Spleen (tissue), 7 donors: Measurements from ENCODE around the gene SRXN1.

Experiments
- POLR2A ChIP-seq, 3 donors: fragments of 450-650 bp; IDR thresholded peaks; one replicate each; pipeline ENCODE4 v1.5.1; 2017; ENCODE audit warnings: antibody characterized with exemption in 3 of 3, mild to moderate bottlenecking in 1 of 3
- POLR2AphosphoS5 ChIP-seq, 3 donors: sonication (generic); formaldehyde crosslinking; IDR thresholded peaks; one replicate each; pipeline ENCODE4 v1.5.1; 2017; ENCODE audit warnings: antibody characterized with exemption in 3 of 3
- TF ChIP-seq, protein P1 (sequence below), 11 experiments: fragments of 200-600 bp in 7 of 11; fragments of 450-650 bp in 4 of 11; sonication (generic) in 4 of 11; IDR thresholded peaks in 8 of 11; conservative IDR thresholded peaks in 3 of 11; 1 replicate in 7 of 11; 2 replicates in 4 of 11; pipeline versions ENCODE4 v1.4.0 to v1.8.0; 2016 to 2021; ENCODE audit warnings: antibody characterized with exemption in 11 of 11, inconsistent platforms in 4 of 11, mild to moderate bottlenecking in 1 of 11
- donor health status: DM: no; HTN: no; CAD: no; lungs with moderate emphysema.
- donor health status: DM: no; HTN: no; CAD: no.
- donor health status: DM: no; HTN: no; CAD: no.

DNA sequence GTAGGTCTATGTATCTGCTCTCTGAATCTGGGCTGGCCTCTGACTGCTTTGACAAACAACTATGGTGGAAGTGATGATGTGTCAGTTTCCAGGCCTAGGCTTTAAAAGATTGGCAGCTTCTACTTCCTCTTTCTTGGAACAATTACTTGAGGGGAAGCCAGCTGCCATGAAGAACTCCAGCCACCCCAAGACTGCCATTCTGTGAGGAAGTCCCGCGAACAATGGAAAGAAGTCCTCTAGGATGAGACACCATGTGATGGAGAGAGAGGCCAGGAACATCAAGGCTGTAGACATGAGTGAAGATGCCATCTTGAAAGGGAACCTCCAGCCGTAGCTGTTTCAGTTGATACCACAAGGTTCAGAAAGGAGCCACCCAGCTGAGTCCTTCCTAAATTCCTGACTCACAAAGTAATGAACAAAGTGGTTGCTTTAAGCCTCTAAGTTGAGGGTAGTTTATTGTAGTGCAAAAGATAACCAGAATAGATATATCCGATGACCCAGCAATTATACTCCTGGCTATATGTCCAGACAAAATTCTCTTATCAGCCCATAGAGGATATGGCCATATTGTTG, 27.6 kb downstream of the SRXN1 start:
- TF ChIP-seq, protein P1, sequence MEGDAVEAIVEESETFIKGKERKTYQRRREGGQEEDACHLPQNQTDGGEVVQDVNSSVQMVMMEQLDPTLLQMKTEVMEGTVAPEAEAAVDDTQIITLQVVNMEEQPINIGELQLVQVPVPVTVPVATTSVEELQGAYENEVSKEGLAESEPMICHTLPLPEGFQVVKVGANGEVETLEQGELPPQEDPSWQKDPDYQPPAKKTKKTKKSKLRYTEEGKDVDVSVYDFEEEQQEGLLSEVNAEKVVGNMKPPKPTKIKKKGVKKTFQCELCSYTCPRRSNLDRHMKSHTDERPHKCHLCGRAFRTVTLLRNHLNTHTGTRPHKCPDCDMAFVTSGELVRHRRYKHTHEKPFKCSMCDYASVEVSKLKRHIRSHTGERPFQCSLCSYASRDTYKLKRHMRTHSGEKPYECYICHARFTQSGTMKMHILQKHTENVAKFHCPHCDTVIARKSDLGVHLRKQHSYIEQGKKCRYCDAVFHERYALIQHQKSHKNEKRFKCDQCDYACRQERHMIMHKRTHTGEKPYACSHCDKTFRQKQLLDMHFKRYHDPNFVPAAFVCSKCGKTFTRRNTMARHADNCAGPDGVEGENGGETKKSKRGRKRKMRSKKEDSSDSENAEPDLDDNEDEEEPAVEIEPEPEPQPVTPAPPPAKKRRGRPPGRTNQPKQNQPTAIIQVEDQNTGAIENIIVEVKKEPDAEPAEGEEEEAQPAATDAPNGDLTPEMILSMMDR (IDR thresholded peaks at IDR 0.05 in 8 of 11, conservative IDR thresholded peaks at IDR 0.05 in 3 of 11) = no peak
- TF ChIP-seq POLR2A (IDR thresholded peaks at IDR 0.05) = no peak
- no peak for TF ChIP-seq POLR2AphosphoS5 (IDR thresholded peaks at IDR 0.05)
